Astrocyte (in vitro differentiated cells and primary cell): ENCODE results near the gene ANKRD28. TPM values are rescaled to one million over a fixed set of nuclear protein-coding genes. Genes with fewer than 3 reads are reported as not detected.
"Not testable (repeated sequence)": the region's sequence is repeated elsewhere in the genome, so short reads cannot be mapped to it uniquely, and the experiment has no call there.

ENCODE experiments used
- DNase-seq: peaks from one replicate; pipeline ENCODE4 v3.0.0-alpha.2; 2010; ENCODE audit warnings: low read depth
- FAIRE-seq: peaks from 2 replicates; lab custom pipeline; 2011; peaks lifted over from hg19 to GRCh38; lab: Jason Lieb, UNC
- H2AFZ ChIP-seq: 2 replicates; pipeline ENCODE4 v1.6.0; 2012; ENCODE audit warnings: low read depth, low read length, inconsistent platforms
- H3K27ac ChIP-seq: 2 replicates; pipeline ENCODE4 v1.5.1; 2011; ENCODE audit warnings: low read depth, low read length, inconsistent platforms
- H3K27me3 ChIP-seq: 2 replicates; pipeline ENCODE4 v1.6.0; 2011; ENCODE audit warnings: low read length, inconsistent platforms; ENCODE audit not compliant: insufficient read depth
- H3K36me3 ChIP-seq: 2 replicates; pipeline ENCODE4 v1.5.1; 2011; ENCODE audit warnings: low read length, inconsistent platforms; ENCODE audit not compliant: insufficient read depth
- H3K4me1 ChIP-seq: 2 replicates; pipeline ENCODE4 v1.5.1; 2011; ENCODE audit warnings: low read length, inconsistent platforms; ENCODE audit not compliant: insufficient read depth
- H3K4me2 ChIP-seq: 2 replicates; pipeline ENCODE4 v1.6.0; 2012; ENCODE audit warnings: low read length, inconsistent platforms
- H3K4me3 ChIP-seq: 2 replicates; pipeline ENCODE4 v1.5.1; 2011; ENCODE audit warnings: low read depth, mild to moderate bottlenecking, low read length, inconsistent platforms; ENCODE audit not compliant: insufficient read depth
- H3K79me2 ChIP-seq: 2 replicates; pipeline ENCODE4 v1.6.0; 2012; ENCODE audit warnings: mild to moderate bottlenecking, low read length, inconsistent platforms; ENCODE audit not compliant: insufficient read depth
- H3K9ac ChIP-seq: 2 replicates; pipeline ENCODE4 v1.6.0; 2012; ENCODE audit warnings: mild to moderate bottlenecking, low read length, inconsistent platforms
- H3K9me3 ChIP-seq: 2 replicates; pipeline ENCODE4 v1.5.1; 2012; ENCODE audit warnings: low read depth, mild to moderate bottlenecking, low read length, inconsistent platforms; ENCODE audit not compliant: insufficient read depth
- H4K20me1 ChIP-seq: 2 replicates; pipeline ENCODE4 v1.6.0; 2012; ENCODE audit warnings: low read length, inconsistent platforms; ENCODE audit not compliant: insufficient read depth
- H3K27ac Mint-ChIP-seq: one replicate; pipeline ENCODE4 v1.8.0; 2021; ENCODE audit warnings: mild to moderate bottlenecking, mixed read lengths; ENCODE audit not compliant: unreplicated experiment
- H3K27me3 Mint-ChIP-seq: one replicate; pipeline ENCODE4 v1.8.0; 2021; ENCODE audit warnings: low read depth, mixed read lengths; ENCODE audit not compliant: unreplicated experiment
- H3K36me3 Mint-ChIP-seq: one replicate; pipeline ENCODE4 v1.8.0; 2021; ENCODE audit warnings: low read depth, mixed read lengths; ENCODE audit not compliant: unreplicated experiment
- H3K4me1 Mint-ChIP-seq: one replicate; pipeline ENCODE4 v1.8.0; 2021; ENCODE audit warnings: low read depth, mixed read lengths; ENCODE audit not compliant: unreplicated experiment
- H3K4me3 Mint-ChIP-seq: one replicate; pipeline ENCODE4 v1.8.0; 2021; ENCODE audit warnings: mild to moderate bottlenecking, moderate library complexity, mixed read lengths; ENCODE audit not compliant: unreplicated experiment
- H3K9me3 Mint-ChIP-seq: one replicate; pipeline ENCODE4 v1.8.0; 2021; ENCODE audit warnings: mild to moderate bottlenecking, mixed read lengths; ENCODE audit not compliant: unreplicated experiment
- CTCF ChIP-seq: IDR thresholded peaks from 2 replicates; pipeline ENCODE4 v1.5.1; 2011; ENCODE audit warnings: low read depth, mild to moderate bottlenecking, inconsistent platforms, low read length, moderate library complexity; ENCODE audit not compliant: insufficient read depth
- EZH2 ChIP-seq: IDR thresholded peaks from 2 replicates; pipeline ENCODE4 v1.6.1; 2012; ENCODE audit warnings: mild to moderate bottlenecking, low read length, inconsistent platforms; ENCODE audit not compliant: insufficient read depth
- total RNA-seq: library from RNA; stranded (reverse); gene quantifications from 2 replicates; pipeline ENCODE4 v1.2.1, GENCODE V29; 2021

Gene ANKRD28
- total RNA-seq, 1 donor from 2014 or later: 61.3 TPM

- H3K4me1 Mint-ChIP-seq: peaks cover 3% of the 10 kb centered on the region
- no peak overlapping the region for H3K4me3 ChIP-seq
- no peak overlapping the region for H2AFZ ChIP-seq
- no peak overlapping the region for H3K4me2 ChIP-seq
- no peaks in the 10 kb centered on the region for H3K9me3 ChIP-seq
- H3K9me3 Mint-ChIP-seq: peaks cover under 1% of the 10 kb centered on the region
- H3K36me3 Mint-ChIP-seq: peaks cover 3% of the 10 kb centered on the region
- no peak overlapping the region for H3K4me3 Mint-ChIP-seq
- H4K20me1 ChIP-seq: peaks cover 20% of the 10 kb centered on the region
- no peaks in the 10 kb centered on the region for H3K27me3 Mint-ChIP-seq
- H3K36me3 ChIP-seq: no peaks in the 10 kb centered on the region
- DNase-seq (no peak), FAIRE-seq (no peak)
- no peaks in the 10 kb centered on the region for H3K27me3 ChIP-seq
- H3K79me2 ChIP-seq: peaks cover 91% of the 10 kb centered on the region
- H3K27ac Mint-ChIP-seq: no peak overlapping the region
- no peaks in the 10 kb centered on the region for H3K4me1 ChIP-seq
- TF ChIP-seq CTCF (no peak), EZH2 (no peak)
- no peak overlapping the region for H3K9ac ChIP-seq
- H3K27ac ChIP-seq: no peak overlapping the region
Measured at GRCh38 chr3:15845475-15845874, 47.7 kb upstream of the ANKRD28 start.

- H3K27ac Mint-ChIP-seq: no peak overlapping the region
- no peaks in the 10 kb centered on the region for H3K27me3 Mint-ChIP-seq
- H3K4me3 Mint-ChIP-seq: no peak overlapping the region
- peaks cover 20% of the 10 kb centered on the region for H4K20me1 ChIP-seq
- no peak overlapping the region for H3K4me2 ChIP-seq
- no peaks in the 10 kb centered on the region for H3K4me1 ChIP-seq
- no peaks in the 10 kb centered on the region for H3K36me3 ChIP-seq
- no peak overlapping the region for H3K9ac ChIP-seq
- peaks cover 91% of the 10 kb centered on the region for H3K79me2 ChIP-seq
- H3K27me3 ChIP-seq: no peaks in the 10 kb centered on the region
- H2AFZ ChIP-seq: no peak overlapping the region
- TF ChIP-seq EZH2 (no peak), CTCF (no peak)
- no peak for DNase-seq
- peaks cover 6% of the 10 kb centered on the region for H3K9me3 Mint-ChIP-seq
- no peak for FAIRE-seq
- no peak overlapping the region for H3K27ac ChIP-seq
- no peaks in the 10 kb centered on the region for H3K9me3 ChIP-seq
- peaks cover 3% of the 10 kb centered on the region for H3K36me3 Mint-ChIP-seq
- no peak overlapping the region for H3K4me3 ChIP-seq
- H3K4me1 Mint-ChIP-seq: peaks cover 3% of the 10 kb centered on the region
Measured at GRCh38 chr3:15844889-15845288, 47.1 kb upstream of the ANKRD28 start.

- H3K36me3 ChIP-seq, H2AFZ ChIP-seq, H3K9ac ChIP-seq, H3K27me3 Mint-ChIP-seq, H3K9me3 Mint-ChIP-seq, FAIRE-seq, H3K27ac Mint-ChIP-seq, H3K27me3 ChIP-seq, H3K4me1 Mint-ChIP-seq, H3K4me3 Mint-ChIP-seq, H3K4me3 ChIP-seq, H3K4me1 ChIP-seq, DNase-seq, H3K4me2 ChIP-seq, H3K27ac ChIP-seq, H3K36me3 Mint-ChIP-seq, H3K9me3 ChIP-seq: not testable (repeated sequence)
- Histone ChIP-seq H3K79me2 (peaks cover 89% of the 10 kb centered on the region), H4K20me1 (peaks cover 18% of the 10 kb centered on the region)
Measured at GRCh38 chr3:15841091-15841973, 43.6 kb upstream of the ANKRD28 start.
